Suprapubic skin (tissue), 3 donors: ENCODE data around the gene HERPUD1.

Experiments used
- POLR2A ChIP-seq, 2 donors: fragments of 450-650 bp; IDR thresholded peaks; one replicate each; pipeline ENCODE4 v1.6.1; 2017; ENCODE audit warnings: antibody characterized with exemption in 2 of 2, mild to moderate bottlenecking in 2 of 2, moderate library complexity in 2 of 2
- TF ChIP-seq, protein P1 (sequence below), 2 donors: fragments of 200-600 bp in 1 of 2; fragments of 450-650 bp in 1 of 2; sonication (generic) in 1 of 2; IDR thresholded peaks; one replicate each; pipeline ENCODE4 v1.5.1; 2016 to 2019; ENCODE audit warnings: antibody characterized with exemption in 2 of 2, mild to moderate bottlenecking in 1 of 2, moderate library complexity in 1 of 2

DNA sequence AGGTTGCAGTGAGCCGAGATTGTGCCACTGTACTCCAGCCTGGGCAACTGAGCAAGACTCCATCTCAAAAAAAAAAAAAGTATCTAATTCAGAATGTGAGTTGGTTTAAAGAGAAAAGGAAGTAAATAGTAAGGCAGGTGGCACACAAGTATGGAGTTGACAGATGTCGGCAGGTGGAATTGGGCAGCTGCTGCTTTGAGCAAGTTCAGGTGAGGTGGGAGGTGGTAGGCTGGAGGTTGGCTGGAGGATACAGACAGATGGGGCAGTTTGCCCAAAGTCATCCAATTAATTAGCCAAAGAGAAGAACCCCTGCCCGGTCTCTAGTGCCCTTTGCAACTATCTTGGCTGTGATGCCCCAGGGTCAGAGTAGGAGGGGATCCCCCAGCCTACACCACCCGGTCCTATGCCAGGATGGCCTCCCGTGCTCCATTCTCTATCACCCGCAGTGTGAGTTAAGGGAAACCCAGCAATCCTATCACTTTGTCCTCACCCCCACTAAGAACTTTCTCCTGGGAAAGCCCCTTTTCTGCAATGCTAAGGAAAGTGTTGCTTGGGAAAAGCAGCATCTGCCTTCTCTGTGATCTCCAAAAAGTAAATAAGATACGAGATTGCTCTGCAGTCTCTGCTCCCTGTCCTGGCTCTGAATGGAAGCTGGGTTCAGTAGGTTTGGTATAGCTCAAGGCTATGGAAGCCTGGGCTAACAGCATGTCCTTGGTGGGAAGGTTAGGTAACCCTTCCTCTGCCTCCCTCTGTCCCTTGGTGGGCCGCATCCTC lies 34.7 kb upstream of the HERPUD1 start:
- TF ChIP-seq, protein P1, sequence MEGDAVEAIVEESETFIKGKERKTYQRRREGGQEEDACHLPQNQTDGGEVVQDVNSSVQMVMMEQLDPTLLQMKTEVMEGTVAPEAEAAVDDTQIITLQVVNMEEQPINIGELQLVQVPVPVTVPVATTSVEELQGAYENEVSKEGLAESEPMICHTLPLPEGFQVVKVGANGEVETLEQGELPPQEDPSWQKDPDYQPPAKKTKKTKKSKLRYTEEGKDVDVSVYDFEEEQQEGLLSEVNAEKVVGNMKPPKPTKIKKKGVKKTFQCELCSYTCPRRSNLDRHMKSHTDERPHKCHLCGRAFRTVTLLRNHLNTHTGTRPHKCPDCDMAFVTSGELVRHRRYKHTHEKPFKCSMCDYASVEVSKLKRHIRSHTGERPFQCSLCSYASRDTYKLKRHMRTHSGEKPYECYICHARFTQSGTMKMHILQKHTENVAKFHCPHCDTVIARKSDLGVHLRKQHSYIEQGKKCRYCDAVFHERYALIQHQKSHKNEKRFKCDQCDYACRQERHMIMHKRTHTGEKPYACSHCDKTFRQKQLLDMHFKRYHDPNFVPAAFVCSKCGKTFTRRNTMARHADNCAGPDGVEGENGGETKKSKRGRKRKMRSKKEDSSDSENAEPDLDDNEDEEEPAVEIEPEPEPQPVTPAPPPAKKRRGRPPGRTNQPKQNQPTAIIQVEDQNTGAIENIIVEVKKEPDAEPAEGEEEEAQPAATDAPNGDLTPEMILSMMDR (IDR thresholded peaks at IDR 0.05): no peak
- no peak for TF ChIP-seq POLR2A (IDR thresholded peaks at IDR 0.05)
